ENCODE measurements around the gene MUC4. TPM values are rescaled to one million over a fixed set of nuclear protein-coding genes. Genes with fewer than 3 reads are reported as not detected.

MUC4 gene
- total RNA-seq, 2 donors from 2014 or later, result 0.34 to 0.42 TPM

DNA sequence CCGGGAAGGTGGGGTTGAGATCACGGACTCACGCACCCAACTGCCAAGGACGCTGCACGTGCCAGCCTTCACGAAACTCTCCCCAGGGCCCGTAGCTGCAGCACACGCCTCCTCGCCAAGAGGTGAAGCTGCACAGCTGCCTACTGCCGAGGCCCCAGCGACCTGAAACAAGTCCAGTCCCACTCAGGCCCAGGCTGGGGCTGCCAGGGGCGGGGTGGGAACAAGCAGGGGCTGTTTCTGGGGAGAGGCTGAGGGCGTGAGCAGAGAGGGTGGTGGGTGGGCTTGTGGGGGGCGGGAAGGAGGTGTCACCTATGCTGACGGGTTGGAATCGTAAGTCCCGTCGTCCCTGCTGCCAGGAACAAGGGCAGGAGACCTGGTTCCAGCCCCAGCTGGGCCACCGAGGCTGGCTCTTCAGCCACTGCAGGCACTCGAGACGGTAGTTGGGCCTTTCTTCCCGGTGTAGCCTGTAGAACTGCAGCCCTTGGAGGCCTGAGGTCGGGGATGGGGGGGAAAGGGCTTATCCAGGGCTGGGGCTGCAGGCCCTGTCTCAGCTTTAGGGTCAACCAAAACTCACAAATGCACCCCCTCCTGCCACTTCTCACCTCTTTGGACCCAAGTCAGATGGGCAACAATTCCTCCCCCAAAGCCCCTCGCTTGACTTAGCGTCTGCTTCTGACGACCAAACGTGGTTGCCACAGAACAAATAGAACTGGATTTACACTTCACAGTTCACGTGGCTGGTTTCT lies 46.6 kb downstream of the MUC4 start:
- H3K4me3 Mint-ChIP-seq, result no peak overlapping the region
- no peaks in the 10 kb centered on the region for H3K4me1 Mint-ChIP-seq (ENCODE audit: low read depth)
- peaks cover 0 to 2% of the 10 kb centered on the region in 2 donors for H3K36me3 Mint-ChIP-seq (ENCODE audit: insufficient read depth in 2 of 2)
- ATAC-seq (replicated peaks in 1 of 2) (no peak), DNase-seq (no peak)
- peaks cover 2% of the 10 kb centered on the region in 2 donors for H3K9me3 Mint-ChIP-seq
- H3K27ac Mint-ChIP-seq, result no peak overlapping the region
- peaks cover 28% of the 10 kb centered on the region for H3K27me3 Mint-ChIP-seq (ENCODE audit: low read depth)

DNA sequence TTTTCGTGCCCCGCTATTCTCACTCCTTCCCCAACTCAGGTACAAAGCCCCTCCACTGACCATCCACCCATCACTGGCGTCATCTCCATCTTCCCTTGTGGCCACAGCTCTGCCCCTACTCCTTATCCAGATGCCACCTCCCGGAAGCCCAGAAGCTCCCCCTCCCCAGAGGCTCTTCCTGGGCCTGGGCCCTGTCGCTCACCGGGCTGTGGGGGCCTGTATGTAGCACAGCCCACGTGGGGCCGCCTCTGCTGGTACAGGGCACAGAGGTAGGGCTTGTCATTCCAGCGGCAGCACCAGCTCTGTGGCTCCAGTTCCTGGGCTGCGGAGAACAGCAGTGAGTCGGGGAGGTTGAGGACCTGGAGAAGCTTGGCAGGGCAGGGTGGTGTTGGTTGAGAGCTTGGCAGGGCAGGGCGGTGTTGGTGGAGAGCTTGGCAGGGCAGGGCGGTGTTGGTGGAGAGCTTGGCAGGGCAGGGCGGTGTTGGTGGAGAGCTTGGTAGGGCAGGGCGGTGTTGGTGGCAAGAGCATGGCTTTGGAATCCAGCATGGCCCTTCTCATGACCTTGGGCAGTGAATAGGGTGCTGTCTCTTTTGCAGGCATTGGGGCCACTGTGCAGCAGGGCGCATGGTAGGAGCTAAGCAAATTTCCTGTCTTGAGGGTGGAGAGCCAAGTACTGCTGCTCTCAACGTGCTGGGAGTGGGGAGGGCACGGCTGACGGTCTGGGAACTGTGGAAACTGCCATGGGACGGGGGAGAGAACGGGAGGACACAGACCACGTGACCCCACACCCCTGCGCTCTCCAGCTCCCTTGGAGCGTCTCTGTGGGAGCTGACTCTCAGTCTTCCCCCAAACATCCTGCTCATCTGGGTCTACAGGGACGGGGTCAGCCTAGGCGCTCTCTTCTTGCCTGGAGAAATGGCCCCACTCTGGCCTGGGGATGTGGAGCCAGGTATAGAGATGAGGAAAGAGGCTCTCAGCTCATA lies 47.6 kb downstream of the MUC4 start:
- Mint-ChIP-seq H3K4me3 (no peak overlapping the region), H3K36me3 (ENCODE audit: insufficient read depth in 2 of 2) (peaks cover 0 to 2% of the 10 kb centered on the region in 2 donors), H3K9me3 (peaks cover 2% of the 10 kb centered on the region in 2 donors), H3K27ac (no peak overlapping the region), H3K27me3 (ENCODE audit: low read depth) (peaks cover 38% of the 10 kb centered on the region), H3K4me1 (ENCODE audit: low read depth) (no peaks in the 10 kb centered on the region)
- ATAC-seq (replicated peaks in 1 of 2) (no peak), DNase-seq (no peak)

DNA sequence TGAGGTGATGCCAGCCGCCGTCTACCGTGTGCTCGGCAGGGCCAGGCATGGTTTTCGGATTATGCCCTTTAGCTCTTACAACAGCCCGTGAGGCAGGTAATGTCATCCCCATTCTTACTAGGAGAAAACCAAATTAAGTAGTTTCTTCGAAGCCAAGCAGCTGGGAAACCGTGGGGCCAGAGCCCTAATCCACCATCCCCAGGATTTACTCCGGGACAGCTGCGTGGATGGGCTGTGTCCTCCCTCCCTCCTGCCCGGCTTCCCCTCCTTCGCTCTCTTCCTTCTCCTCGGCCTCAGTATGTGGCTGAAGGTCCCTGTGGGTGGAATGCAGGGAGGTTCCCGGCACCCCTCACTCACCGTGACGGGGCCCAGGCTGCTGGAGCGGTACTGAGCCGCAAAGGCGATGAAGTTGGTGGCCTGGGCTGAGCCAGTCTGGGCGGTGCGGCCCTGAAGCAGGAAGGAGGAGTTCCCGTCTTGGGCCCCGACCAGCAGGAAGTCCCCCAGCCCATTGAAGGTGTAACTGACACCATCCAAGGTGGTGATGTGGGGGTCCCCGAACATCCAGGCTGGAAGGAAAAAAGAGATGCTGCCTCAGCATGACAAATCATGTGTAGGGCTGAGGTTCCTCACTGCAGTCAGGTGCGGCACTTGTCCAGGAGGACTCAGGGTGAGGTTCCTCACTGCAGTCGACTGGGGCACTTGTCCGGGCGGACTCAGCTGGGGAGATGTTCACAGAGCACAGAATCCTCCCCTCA lies 48.5 kb downstream of the MUC4 start:
- Mint-ChIP-seq H3K4me1 (ENCODE audit: low read depth) (no peaks in the 10 kb centered on the region), H3K36me3 (ENCODE audit: insufficient read depth in 2 of 2) (peaks cover 0 to 2% of the 10 kb centered on the region in 2 donors), H3K4me3 (no peak overlapping the region), H3K27ac (no peak overlapping the region), H3K27me3 (ENCODE audit: low read depth) (peaks cover 44% of the 10 kb centered on the region), H3K9me3 (peaks cover 2% of the 10 kb centered on the region in 2 donors)
- DNase-seq (no peak), ATAC-seq (replicated peaks in 1 of 2) (no peak)

- Mint-ChIP-seq H3K4me1 (ENCODE audit: low read depth) (no peaks in the 10 kb centered on the region), H3K36me3 (ENCODE audit: insufficient read depth in 2 of 2) (peaks cover 0 to 2% of the 10 kb centered on the region in 2 donors), H3K4me3 (no peak overlapping the region), H3K9me3 (no peaks in the 10 kb centered on the region), H3K27me3 (ENCODE audit: low read depth) (peaks cover 44% of the 10 kb centered on the region), H3K27ac (no peak overlapping the region)
- no peak for DNase-seq
- ATAC-seq (replicated peaks in 1 of 2), result no peak
These were observed 49.1 kb downstream of the MUC4 start for GRCh38 chr3:195762611-195763010.

DNA sequence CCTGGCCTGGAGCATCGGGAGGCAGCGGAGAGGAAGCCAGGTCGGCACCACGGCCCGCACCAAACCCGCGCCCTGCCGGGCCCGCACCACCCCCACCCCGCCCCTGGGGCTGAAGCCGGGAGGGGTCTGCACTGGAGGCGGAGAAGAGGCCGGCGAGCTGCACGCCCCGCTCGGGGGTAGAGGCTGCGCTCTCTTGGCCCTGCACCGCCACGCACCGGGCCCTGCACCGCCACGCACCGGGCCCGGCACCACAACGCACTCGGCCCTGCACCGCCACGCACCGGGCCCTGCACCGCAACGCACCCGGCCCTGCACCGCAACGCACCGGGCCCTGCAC lies 49.5 kb downstream of the MUC4 start:
- H3K27me3 Mint-ChIP-seq (ENCODE audit: low read depth), result peaks cover 45% of the 10 kb centered on the region

DNA sequence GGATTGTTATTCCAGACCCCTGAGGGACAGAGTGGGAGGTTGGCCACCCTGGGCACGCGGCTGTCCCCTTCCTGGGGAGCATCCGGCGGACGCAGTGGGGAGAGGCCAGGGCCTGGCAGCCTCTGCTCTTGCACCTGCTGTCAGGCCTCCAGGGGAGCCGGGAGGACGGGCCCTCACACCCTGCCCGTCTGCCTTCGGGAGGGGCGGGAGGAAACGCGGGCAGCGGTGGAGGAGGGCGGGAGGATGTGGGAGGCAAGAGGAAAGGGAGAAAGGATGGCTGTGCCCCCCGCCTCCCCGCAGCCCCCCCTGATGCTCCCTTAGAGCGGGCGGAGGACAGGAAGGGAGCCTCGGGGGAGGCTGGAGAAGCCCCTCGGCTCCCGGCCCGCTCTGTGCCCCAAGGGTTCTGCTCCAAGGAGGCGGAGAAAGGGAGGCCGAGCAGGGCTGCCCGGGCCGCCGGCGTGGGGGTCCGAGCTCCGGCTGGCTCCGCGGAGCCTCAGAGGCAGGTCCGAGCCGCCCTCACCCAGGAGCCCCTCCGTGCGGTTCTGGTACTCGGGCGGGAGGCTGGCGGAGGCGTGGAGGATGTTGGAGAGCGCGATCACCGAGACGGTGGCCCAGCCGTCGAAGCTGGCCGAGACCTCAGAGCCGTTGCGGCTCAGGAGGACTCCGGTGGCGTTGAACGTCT lies 50.0 kb downstream of the MUC4 start:
- Mint-ChIP-seq H3K27me3 (ENCODE audit: low read depth) (peaks cover 51% of the 10 kb centered on the region), H3K4me1 (ENCODE audit: low read depth) (peaks cover 4% of the 10 kb centered on the region), H3K4me3 (peak overlapping the region in 1 of 2 donors; percentile 47), H3K27ac (no peak overlapping the region), H3K9me3 (no peaks in the 10 kb centered on the region), H3K36me3 (ENCODE audit: insufficient read depth in 2 of 2) (no peaks in the 10 kb centered on the region)
- peak in 1 of 2 donors; percentile 48 for ATAC-seq (replicated peaks in 1 of 2)
- no peak for DNase-seq

More for the DNA sequence above, 49.5 kb downstream of the MUC4 start:
- Mint-ChIP-seq H3K4me3 (no peak overlapping the region), H3K9me3 (no peaks in the 10 kb centered on the region), H3K36me3 (ENCODE audit: insufficient read depth in 2 of 2) (peaks cover 0 to 1% of the 10 kb centered on the region in 2 donors), H3K4me1 (ENCODE audit: low read depth) (no peaks in the 10 kb centered on the region), H3K27ac (no peak overlapping the region)
- ATAC-seq (replicated peaks in 1 of 2), result no peak
- DNase-seq, result no peak

- no peak overlapping the region for H3K4me3 Mint-ChIP-seq
- peaks cover 6% of the 10 kb centered on the region for H3K4me1 Mint-ChIP-seq (ENCODE audit: low read depth)
- no peak for ATAC-seq (replicated peaks in 1 of 2)
- H3K27ac Mint-ChIP-seq, result no peak overlapping the region
- DNase-seq, result no peak
- H3K9me3 Mint-ChIP-seq, result no peaks in the 10 kb centered on the region
- peaks cover 52% of the 10 kb centered on the region for H3K27me3 Mint-ChIP-seq (ENCODE audit: low read depth)
- no peaks in the 10 kb centered on the region for H3K36me3 Mint-ChIP-seq (ENCODE audit: insufficient read depth in 2 of 2)
These were observed 50.6 kb downstream of the MUC4 start for GRCh38 chr3:195761123-195761566.

GRCh38 chr3:195760345-195761122 lies 51.2 kb downstream of the MUC4 start:
- no peaks in the 10 kb centered on the region for H3K9me3 Mint-ChIP-seq

GRCh38 chr3:195758721-195759353 lies 52.9 kb downstream of the MUC4 start:
- ATAC-seq (replicated peaks in 1 of 2), result no peak
- Mint-ChIP-seq H3K4me3 (no peak overlapping the region), H3K36me3 (ENCODE audit: insufficient read depth in 2 of 2) (no peaks in the 10 kb centered on the region), H3K27me3 (ENCODE audit: low read depth) (peaks cover 45% of the 10 kb centered on the region), H3K4me1 (ENCODE audit: low read depth) (peaks cover 10% of the 10 kb centered on the region), H3K9me3 (no peaks in the 10 kb centered on the region), H3K27ac (no peak overlapping the region)
- no peak for DNase-seq

More at GRCh38 chr3:195760345-195761122, 51.2 kb downstream of the MUC4 start:
- H3K27me3 Mint-ChIP-seq (ENCODE audit: low read depth), result peaks cover 52% of the 10 kb centered on the region
- no peaks in the 10 kb centered on the region for H3K36me3 Mint-ChIP-seq (ENCODE audit: insufficient read depth in 2 of 2)
- no peak for DNase-seq
- H3K27ac Mint-ChIP-seq, result no peak overlapping the region
- peaks cover 10% of the 10 kb centered on the region for H3K4me1 Mint-ChIP-seq (ENCODE audit: low read depth)
- ATAC-seq (replicated peaks in 1 of 2), result no peak
- no peak overlapping the region for H3K4me3 Mint-ChIP-seq

DNA sequence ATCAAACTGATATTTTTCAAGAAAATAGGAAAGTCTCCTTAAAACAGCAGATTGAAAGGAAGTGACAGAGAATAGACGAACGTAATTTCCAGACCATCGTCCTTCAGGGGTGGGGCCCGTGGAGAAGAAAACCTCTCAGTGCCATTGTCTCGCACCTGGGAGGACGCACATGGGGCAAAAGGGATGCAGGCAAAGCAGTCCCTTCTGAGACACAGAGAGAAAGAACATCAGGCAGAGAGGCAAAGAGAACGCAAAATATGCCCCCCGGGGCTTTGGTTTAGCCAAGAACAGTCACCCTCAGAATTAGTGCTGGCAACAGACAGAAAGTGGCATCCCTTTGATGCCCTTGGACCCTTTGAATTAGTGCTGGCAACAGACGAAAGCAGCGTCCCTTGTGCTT lies 53.9 kb downstream of the MUC4 start:
- ATAC-seq (replicated peaks in 1 of 2) (no peak), DNase-seq (no peak)
- Mint-ChIP-seq H3K4me1 (ENCODE audit: low read depth) (peaks cover 10% of the 10 kb centered on the region), H3K27me3 (ENCODE audit: low read depth) (peaks cover 37% of the 10 kb centered on the region), H3K4me3 (no peak overlapping the region), H3K36me3 (ENCODE audit: insufficient read depth in 2 of 2) (no peaks in the 10 kb centered on the region), H3K9me3 (no peaks in the 10 kb centered on the region), H3K27ac (no peak overlapping the region)

DNA sequence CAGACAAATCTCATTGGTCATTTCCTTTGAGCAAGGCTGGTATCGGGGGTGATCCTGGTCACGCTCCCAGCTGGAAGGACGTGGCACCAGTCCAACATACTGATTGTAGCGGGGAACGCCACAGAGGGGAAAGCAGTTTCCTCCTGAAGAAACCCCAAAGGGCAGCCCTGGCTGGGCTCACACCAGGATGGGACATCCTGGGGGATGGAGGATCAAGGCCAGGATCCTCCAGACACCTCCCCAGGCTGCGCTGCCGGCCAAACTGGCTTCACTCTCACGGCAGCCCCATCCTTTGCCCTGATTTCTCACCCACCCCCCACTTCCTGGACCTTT lies 54.3 kb downstream of the MUC4 start:
- H3K27me3 Mint-ChIP-seq (ENCODE audit: low read depth), result peaks cover 37% of the 10 kb centered on the region

More for the DNA sequence above, 54.3 kb downstream of the MUC4 start:
- no peak overlapping the region for H3K4me3 Mint-ChIP-seq
- no peaks in the 10 kb centered on the region for H3K9me3 Mint-ChIP-seq
- ATAC-seq (replicated peaks in 1 of 2), result no peak
- no peak for DNase-seq
- H3K27ac Mint-ChIP-seq, result no peak overlapping the region
- no peaks in the 10 kb centered on the region for H3K36me3 Mint-ChIP-seq (ENCODE audit: insufficient read depth in 2 of 2)
- H3K4me1 Mint-ChIP-seq (ENCODE audit: low read depth), result peaks cover 10% of the 10 kb centered on the region

Measured in activated T-cell treated with anti-CD3 and anti-CD28 coated beads, Interleukin-2, amount 50 U/mL, for 72 hours (primary cell).